T-helper 2 cell (primary cell): ENCODE measurements around the gene CDKL4.
"Not testable (repeated sequence)": the region's sequence is repeated elsewhere in the genome, so short reads cannot be mapped to it uniquely, and the experiment has no call there.

Source experiments
- DNase-seq, 5 experiments: peaks; one replicate each; pipeline versions ENCODE4 v3.0.0 to v3.0.0-alpha.2; 2012 to 2022
- total RNA-seq, 2 donors: gene quantifications; one replicate each; lab custom pipeline; 2026; lab: John Stamatoyannopoulos, UW

Gene CDKL4
- 0 to 0.34 reads per million in 2 donors for total RNA-seq

- DNase-seq: peak in 2 of 5 experiments; percentile 13 to 63
These were observed at the start of gene CDKL4 for GRCh38 chr2:39243469-39244123. TSS of gene CDKL4 (minus strand) at chr2:39243970.

GRCh38 chr2:39290433-39290832, 46.7 kb upstream of the CDKL4 start:
- no peak for DNase-seq

- DNase-seq: no peak
These were observed 45.8 kb upstream of the CDKL4 start for GRCh38 chr2:39289609-39290008.

GRCh38 chr2:39283561-39283960, 39.8 kb upstream of the CDKL4 start:
- DNase-seq: no peak

GRCh38 chr2:39281391-39281790, 37.6 kb upstream of the CDKL4 start:
- DNase-seq: no peak

- no peak for DNase-seq
These were observed 31.2 kb upstream of the CDKL4 start for GRCh38 chr2:39275016-39275415.

GRCh38 chr2:39269941-39270340, 26.2 kb upstream of the CDKL4 start:
- DNase-seq: no peak

- DNase-seq: no peak
These were observed 23.2 kb upstream of the CDKL4 start for GRCh38 chr2:39266916-39267434.

- peak in 1 of 5 experiments; percentile 71 for DNase-seq
These were observed 22.5 kb upstream of the CDKL4 start for GRCh38 chr2:39266139-39266805.

GRCh38 chr2:39265315-39265714, 21.5 kb upstream of the CDKL4 start:
- peak in 1 of 5 experiments; percentile 8 for DNase-seq

GRCh38 chr2:39264733-39265132, 21.0 kb upstream of the CDKL4 start:
- peak in 1 of 5 experiments; percentile 12 for DNase-seq

GRCh38 chr2:39260087-39260486, 16.3 kb upstream of the CDKL4 start:
- DNase-seq: no peak

GRCh38 chr2:39256040-39256439, 12.3 kb upstream of the CDKL4 start:
- no peak for DNase-seq

GRCh38 chr2:39252888-39253518, 9.2 kb upstream of the CDKL4 start:
- no peak for DNase-seq

GRCh38 chr2:39247512-39248043, 3.8 kb upstream of the CDKL4 start:
- DNase-seq: no peak

GRCh38 chr2:39246382-39246980, 2.7 kb upstream of the CDKL4 start:
- no peak for DNase-seq

- peak in 2 of 5 experiments; percentile 25 to 66 for DNase-seq
These were observed 1.3 kb upstream of the CDKL4 start for GRCh38 chr2:39244963-39245625.

GRCh38 chr2:39244241-39244862, 582 bp upstream of the CDKL4 start:
- DNase-seq: not testable (repeated sequence)

- DNase-seq: no peak
These were observed 2.2 kb downstream of the CDKL4 start for GRCh38 chr2:39241588-39241987.

GRCh38 chr2:39240758-39241157, 3.0 kb downstream of the CDKL4 start:
- DNase-seq: no peak

GRCh38 chr2:39234754-39235153, 9.0 kb downstream of the CDKL4 start:
- DNase-seq: no peak

GRCh38 chr2:39232141-39232540, 11.6 kb downstream of the CDKL4 start:
- no peak for DNase-seq
